H4 (cell line): ENCODE results near the gene ZSWIM7. TPM values are rescaled to one million over a fixed set of nuclear protein-coding genes. Genes with fewer than 3 reads are reported as not detected.

Source experiments
- DNase-seq: peaks from one replicate; pipeline ENCODE4 v3.0.0-alpha.2; 2015; ENCODE audit warnings: low spot score
- total RNA-seq: library from RNA; depleted of rRNA; stranded (reverse); fragments of >200 nt; shearing (Covaris generic); gene quantifications from 2 replicates; pipeline ENCODE4 v1.2.3, GENCODE V29; 2014; rRNA removed

The ZSWIM7 gene
- 8.8 and 17.4 TPM in 2 replicates for total RNA-seq

GRCh38 chr17:15999141-15999973 lies at the start of gene ZSWIM7, which contains the start of gene TTC19:
Gene ZSWIM7, minus strand, starts transcription at chr17:15999704. Its CDS starts 110 bp downstream, at chr17:15999594.
Gene TTC19, plus strand, starts transcription at chr17:15999824. Its CDS starts 25 bp downstream, at chr17:15999849.
- DNase-seq, result peak; percentile 93

GRCh38 chr17:16048811-16049449 lies 49.4 kb upstream of the ZSWIM7 start:
- DNase-seq, result no peak

GRCh38 chr17:16046966-16047365 lies 47.5 kb upstream of the ZSWIM7 start:
- no peak for DNase-seq

GRCh38 chr17:16044487-16044886 lies 45.0 kb upstream of the ZSWIM7 start:
- no peak for DNase-seq

- no peak for DNase-seq
These were observed 41.3 kb upstream of the ZSWIM7 start for GRCh38 chr17:16040710-16041251.

- DNase-seq, result no peak
These were observed 38.1 kb upstream of the ZSWIM7 start for GRCh38 chr17:16037636-16038035.

GRCh38 chr17:16036261-16036660 lies 36.8 kb upstream of the ZSWIM7 start:
- DNase-seq, result no peak

GRCh38 chr17:16033729-16034349 lies 34.3 kb upstream of the ZSWIM7 start:
- no peak for DNase-seq

- DNase-seq, result peak; percentile 88
These were observed 28.4 kb upstream of the ZSWIM7 start for GRCh38 chr17:16027708-16028584.

GRCh38 chr17:16026895-16027294 lies 27.4 kb upstream of the ZSWIM7 start:
- DNase-seq, result no peak

- no peak for DNase-seq
These were observed 25.7 kb upstream of the ZSWIM7 start for GRCh38 chr17:16025202-16025601.

- DNase-seq, result no peak
These were observed 24.4 kb upstream of the ZSWIM7 start for GRCh38 chr17:16023881-16024280.

- no peak for DNase-seq
These were observed 19.8 kb upstream of the ZSWIM7 start for GRCh38 chr17:16019347-16019746.

- peak; percentile 49 for DNase-seq
These were observed 14.5 kb upstream of the ZSWIM7 start for GRCh38 chr17:16013943-16014407.

GRCh38 chr17:16007439-16007838 lies 7.9 kb upstream of the ZSWIM7 start:
- no peak for DNase-seq

- DNase-seq, result no peak
These were observed 6.1 kb upstream of the ZSWIM7 start for GRCh38 chr17:16005636-16006035.

- DNase-seq, result no peak
These were observed 4.3 kb upstream of the ZSWIM7 start for GRCh38 chr17:16003841-16004240.

- no peak for DNase-seq
These were observed 3.3 kb upstream of the ZSWIM7 start for GRCh38 chr17:16002708-16003260.

GRCh38 chr17:16001226-16001897 lies 1.9 kb upstream of the ZSWIM7 start:
- no peak for DNase-seq
